Measurements from ENCODE around the gene CCL7.

CCL7 gene

DNA sequence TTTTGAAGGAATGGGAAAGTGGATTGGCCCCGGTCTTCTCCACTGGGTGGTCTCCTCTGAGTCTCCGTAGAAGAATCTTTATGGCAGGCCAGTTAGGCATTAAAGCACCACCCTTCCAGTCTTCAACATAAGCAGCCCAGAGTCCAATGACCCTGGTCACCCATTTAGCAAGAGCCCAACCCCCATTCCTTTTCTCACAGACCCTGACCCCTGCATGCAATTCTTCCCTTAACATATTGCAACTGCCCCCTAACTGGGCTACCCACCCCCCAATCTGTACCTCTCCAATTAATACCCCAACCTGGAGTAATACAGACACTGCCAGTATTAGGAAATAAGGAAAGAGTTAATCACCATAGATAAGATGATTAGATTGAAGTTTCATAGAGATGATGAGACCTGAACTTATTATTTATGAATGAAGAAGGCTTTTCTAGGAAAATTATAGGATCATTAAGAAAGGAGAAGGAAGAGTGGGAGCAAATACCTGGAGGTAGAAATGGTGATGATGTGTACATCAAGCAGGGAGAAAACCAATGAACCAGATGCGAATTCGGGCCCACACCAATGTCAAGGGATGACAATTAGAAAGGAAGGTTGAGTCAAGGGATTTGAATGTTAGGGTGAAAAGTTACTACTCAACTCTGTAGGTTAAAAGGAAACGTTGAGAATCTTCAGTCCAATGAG lies 12.6 kb upstream of the CCL7 start:
- DNase-seq (ENCODE audit: low read depth) = no peak
- no peak overlapping the region for H3K4me3 ChIP-seq (ENCODE audit: control insufficient read depth, low read depth, low read length)
- TF ChIP-seq, protein P1, sequence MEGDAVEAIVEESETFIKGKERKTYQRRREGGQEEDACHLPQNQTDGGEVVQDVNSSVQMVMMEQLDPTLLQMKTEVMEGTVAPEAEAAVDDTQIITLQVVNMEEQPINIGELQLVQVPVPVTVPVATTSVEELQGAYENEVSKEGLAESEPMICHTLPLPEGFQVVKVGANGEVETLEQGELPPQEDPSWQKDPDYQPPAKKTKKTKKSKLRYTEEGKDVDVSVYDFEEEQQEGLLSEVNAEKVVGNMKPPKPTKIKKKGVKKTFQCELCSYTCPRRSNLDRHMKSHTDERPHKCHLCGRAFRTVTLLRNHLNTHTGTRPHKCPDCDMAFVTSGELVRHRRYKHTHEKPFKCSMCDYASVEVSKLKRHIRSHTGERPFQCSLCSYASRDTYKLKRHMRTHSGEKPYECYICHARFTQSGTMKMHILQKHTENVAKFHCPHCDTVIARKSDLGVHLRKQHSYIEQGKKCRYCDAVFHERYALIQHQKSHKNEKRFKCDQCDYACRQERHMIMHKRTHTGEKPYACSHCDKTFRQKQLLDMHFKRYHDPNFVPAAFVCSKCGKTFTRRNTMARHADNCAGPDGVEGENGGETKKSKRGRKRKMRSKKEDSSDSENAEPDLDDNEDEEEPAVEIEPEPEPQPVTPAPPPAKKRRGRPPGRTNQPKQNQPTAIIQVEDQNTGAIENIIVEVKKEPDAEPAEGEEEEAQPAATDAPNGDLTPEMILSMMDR (conservative IDR thresholded peaks at IDR 0.05; ENCODE audit: control insufficient read depth, insufficient read depth, low read depth, low read length) = no peak

GRCh38 chr17:34257986-34258326 lies 12.1 kb upstream of the CCL7 start:
- TF ChIP-seq, protein P1 (conservative IDR thresholded peaks at IDR 0.05; ENCODE audit: control insufficient read depth, insufficient read depth, low read depth, low read length) = no peak
- no peak for DNase-seq (ENCODE audit: low read depth)
- H3K4me3 ChIP-seq (ENCODE audit: control insufficient read depth, low read depth, low read length) = no peak overlapping the region

GRCh38 chr17:34259146-34259545 lies 10.9 kb upstream of the CCL7 start:
- peak; percentile 57 for DNase-seq (ENCODE audit: low read depth)
- H3K4me3 ChIP-seq (ENCODE audit: control insufficient read depth, low read depth, low read length) = no peak overlapping the region
- TF ChIP-seq, protein P1 (conservative IDR thresholded peaks at IDR 0.05; ENCODE audit: control insufficient read depth, insufficient read depth, low read depth, low read length) = no peak

DNA sequence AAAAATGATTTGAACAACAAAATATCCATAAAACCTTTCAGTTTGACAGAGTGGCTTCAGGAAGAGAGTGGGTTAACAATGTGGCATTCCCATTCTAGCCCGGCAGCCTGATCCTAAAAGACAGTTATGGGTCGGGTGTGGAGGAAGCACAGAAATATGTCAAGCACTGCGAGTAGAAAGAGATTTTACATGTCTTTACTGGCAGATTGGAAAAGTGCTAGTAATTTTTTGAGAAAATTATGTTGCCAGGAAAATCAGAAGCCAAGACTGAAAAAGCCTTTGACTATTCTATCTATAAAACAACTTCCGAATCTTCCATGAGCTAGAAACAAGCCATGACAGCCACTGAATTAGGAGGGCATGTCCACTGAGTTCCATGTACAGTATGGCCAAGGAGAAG lies 9.2 kb upstream of the CCL7 start:
- H3K4me3 ChIP-seq (ENCODE audit: control insufficient read depth, low read depth, low read length) = no peak overlapping the region
- TF ChIP-seq, protein P1 (conservative IDR thresholded peaks at IDR 0.05; ENCODE audit: control insufficient read depth, insufficient read depth, low read depth, low read length) = no peak
- no peak for DNase-seq (ENCODE audit: low read depth)

- H3K4me3 ChIP-seq (ENCODE audit: control insufficient read depth, low read depth, low read length) = no peak overlapping the region
- no peak for DNase-seq (ENCODE audit: low read depth)
- TF ChIP-seq, protein P1 (conservative IDR thresholded peaks at IDR 0.05; ENCODE audit: control insufficient read depth, insufficient read depth, low read depth, low read length) = no peak
Observed at GRCh38 chr17:34261568-34262337, 8.3 kb upstream of the CCL7 start.

DNA sequence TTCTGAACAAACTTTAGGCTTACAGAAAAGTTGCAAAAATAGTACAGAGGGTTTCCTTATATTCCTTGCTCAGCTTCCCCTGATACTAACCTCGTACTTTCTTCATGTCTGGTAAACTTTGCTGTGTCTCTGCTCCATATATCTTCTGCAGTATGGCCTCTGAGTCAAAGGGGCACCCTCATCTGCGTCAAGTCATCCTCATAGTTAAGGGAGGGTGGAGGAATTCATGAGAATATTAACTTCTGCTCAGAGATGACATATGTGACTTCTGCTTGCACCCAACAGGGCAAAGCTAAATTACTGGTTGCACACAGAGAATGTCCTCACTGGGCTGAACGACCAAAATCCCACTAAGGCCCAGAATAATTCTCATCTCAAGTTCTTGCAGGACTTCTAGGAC lies 4.3 kb upstream of the CCL7 start:
- DNase-seq (ENCODE audit: low read depth) = no peak
- TF ChIP-seq, protein P1 (conservative IDR thresholded peaks at IDR 0.05; ENCODE audit: control insufficient read depth, insufficient read depth, low read depth, low read length) = no peak
- no peak overlapping the region for H3K4me3 ChIP-seq (ENCODE audit: control insufficient read depth, low read depth, low read length)

Measured in fibroblast of mammary gland (primary cell).